GM21576 (cell line): Measurements from ENCODE around the gene ARRB1.
"Not testable (repeated sequence)": the region's sequence is repeated elsewhere in the genome, so short reads cannot be mapped to it uniquely, and the experiment has no call there.

Source experiments
- ATAC-seq: cut with Tn5 transposase; IDR thresholded peaks from one replicate; pipeline ENCODE4 v1.9.1; 2021; ENCODE audit warnings: mild to moderate bottlenecking, moderate library complexity; ENCODE audit not compliant: unreplicated experiment

Gene ARRB1

GRCh38 chr11:75351541-75351790 is at the start of gene ARRB1:
Gene ARRB1 (minus strand): TSS chr11:75351661. CDS start chr11:75351607, 54 bp downstream.
- no peak for ATAC-seq

DNA sequence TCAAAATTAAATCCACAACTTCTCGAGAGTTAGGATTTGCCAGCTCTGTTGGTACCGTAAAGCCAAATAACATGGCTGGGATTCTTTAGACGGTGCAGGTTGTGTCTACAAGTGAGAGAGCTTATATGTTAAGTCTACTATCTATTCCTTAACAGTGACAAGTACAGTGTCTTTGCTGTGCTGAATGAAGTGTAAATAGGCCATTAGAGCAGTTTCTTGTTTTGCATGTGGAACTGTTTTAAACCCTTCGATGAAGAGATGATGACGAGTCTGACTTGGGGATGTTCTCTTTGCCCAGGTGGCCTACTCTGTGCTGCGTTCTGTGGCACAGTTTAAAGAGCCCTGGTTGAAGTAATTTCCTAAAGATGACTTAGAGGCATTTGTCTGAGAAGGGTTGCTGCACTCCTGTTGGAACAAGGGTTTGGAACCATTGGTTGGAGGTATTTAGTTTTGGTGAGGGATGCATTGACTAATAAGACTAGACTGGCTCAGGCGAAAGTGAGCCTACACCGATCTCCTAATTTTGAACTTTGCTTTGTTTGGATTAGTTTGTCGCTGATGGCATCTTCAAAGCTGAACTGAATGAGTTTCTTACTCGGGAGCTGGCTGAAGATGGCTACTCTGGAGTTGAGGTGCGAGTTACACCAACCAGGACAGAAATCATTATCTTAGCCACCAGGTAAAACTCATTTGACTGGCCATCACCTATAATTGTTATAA is 48.8 kb upstream of the ARRB1 start:
- no peak for ATAC-seq

DNA sequence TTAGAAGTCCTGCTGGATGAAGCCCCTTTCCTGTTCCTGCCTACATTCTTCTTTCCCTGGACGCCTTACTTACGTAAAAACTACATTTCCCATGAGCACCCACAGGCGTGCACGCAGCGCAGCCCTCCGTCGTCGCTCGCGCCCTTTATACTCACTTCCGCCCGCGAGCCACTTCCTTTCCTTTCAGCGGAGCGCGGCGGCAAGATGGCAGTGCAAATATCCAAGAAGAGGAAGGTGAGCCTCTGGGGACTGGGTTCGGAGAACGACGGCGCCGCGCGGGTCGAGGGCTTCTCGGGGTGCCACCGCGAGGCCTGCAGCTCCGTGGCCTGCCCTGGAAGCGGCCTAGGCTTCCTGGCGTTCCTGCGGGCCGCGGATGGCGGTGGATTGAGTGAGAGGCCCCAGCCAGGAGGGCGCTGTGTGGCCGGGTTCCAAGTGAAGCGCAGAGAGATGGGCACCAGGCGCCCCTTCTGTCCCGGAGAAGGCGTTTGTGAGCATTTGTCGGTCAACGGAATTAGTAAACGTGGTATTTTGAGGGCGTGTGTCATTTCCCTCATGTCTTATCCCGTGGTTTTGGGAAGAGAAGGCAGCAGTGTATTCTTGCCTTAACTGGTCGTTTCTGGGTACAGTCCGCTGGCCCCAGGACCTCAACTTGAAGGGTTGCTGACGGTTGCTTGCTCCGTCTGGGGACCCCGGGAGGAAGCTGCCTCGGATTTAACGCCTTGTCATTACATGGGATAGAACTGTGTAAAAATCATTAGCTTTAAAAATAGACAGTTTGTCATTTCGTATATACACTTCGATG is 48.1 kb upstream of the ARRB1 start, which contains the start of gene RPS3:
RPS3 (plus strand) TSS at position 175 of the 802 bp plus-strand sequence; CDS start at position 205, 30 bp downstream.
- peak; percentile 90 for ATAC-seq

DNA sequence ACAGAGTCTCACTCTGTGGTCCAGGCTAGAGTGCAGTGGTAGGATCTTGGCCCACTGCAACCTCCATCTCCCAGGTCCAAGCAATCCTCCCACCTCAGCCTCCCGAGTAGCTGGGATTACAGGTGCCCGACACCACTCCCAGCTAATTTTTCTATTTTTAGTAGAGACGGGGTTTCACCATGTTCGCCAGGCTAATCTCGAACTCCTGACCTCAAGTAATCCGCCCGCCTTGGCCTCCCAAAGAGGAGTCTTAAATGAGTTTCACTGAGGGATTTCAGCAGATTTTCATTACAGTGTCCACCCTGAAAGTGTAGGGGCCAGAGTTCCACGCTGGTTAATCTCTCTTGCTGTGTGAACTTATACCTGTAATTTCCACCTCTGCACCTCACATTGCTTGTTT is 47.4 kb upstream of the ARRB1 start:
- no peak for ATAC-seq

- ATAC-seq = no peak
Measured at GRCh38 chr11:75394085-75394840, 42.8 kb upstream of the ARRB1 start.

DNA sequence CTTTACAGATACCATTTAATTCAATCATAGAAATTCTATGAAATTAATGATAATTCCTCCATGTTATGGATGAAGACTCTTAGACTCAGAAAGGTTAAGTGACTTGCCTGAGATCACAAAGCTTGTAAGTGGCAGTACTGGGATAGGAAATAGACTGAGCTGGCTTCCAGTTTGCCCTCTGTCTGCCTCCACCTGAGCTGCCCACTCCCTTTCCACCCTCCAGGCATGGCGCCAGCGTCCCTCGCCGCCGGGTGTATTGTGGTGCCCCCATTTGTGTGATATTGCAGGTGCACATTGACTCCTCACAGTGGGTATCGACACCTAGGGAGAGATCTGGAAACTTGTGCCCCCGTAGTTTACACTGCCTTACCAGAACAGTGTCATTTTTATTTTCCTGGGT is 38.5 kb upstream of the ARRB1 start:
- no peak for ATAC-seq

DNA sequence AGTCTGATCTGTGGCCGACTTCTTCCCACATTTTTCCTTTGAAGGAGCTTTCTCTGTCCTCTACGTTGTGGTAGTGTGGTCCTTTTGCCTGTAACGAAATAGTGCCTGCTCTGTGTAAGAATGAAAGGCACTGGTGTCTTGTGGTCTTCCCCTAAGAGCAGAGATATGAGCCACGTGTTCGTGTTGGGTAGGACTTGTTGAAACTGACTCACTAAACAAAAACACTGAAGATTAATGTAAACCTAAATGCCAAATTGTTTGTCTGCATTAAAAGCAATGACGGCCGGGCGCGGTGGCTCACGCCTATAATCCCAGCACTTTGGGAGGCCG is 37.8 kb upstream of the ARRB1 start:
- no peak for ATAC-seq

- no peak for ATAC-seq
Measured at GRCh38 chr11:75388386-75389275, 37.2 kb upstream of the ARRB1 start.

DNA sequence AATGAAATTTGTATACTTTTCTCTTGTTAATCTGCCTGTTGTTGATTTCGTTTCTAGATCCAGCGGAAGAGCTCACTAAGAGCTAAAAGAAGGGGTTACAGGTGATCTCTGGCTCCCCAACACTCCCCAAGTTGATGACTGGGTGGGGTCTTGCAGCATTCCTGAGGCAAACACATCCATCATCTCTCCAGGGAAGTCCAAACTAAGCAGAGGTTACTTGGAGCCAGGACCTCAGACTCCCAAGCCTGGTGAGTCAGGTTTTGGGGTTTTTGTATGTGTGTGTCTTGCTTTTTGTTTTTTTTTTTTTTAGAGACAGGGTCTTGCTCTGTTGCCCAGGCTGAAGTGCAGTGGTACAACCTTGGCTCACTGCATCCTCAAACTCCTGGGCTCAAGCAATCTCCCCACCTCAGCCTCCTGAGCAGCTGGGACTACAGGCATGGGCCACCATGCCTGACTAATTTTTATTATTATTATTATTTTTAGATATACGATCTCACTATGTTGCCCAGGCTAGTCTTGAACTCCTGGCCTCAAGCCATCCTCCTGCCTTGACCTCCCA is 36.4 kb upstream of the ARRB1 start:
- no peak for ATAC-seq

DNA sequence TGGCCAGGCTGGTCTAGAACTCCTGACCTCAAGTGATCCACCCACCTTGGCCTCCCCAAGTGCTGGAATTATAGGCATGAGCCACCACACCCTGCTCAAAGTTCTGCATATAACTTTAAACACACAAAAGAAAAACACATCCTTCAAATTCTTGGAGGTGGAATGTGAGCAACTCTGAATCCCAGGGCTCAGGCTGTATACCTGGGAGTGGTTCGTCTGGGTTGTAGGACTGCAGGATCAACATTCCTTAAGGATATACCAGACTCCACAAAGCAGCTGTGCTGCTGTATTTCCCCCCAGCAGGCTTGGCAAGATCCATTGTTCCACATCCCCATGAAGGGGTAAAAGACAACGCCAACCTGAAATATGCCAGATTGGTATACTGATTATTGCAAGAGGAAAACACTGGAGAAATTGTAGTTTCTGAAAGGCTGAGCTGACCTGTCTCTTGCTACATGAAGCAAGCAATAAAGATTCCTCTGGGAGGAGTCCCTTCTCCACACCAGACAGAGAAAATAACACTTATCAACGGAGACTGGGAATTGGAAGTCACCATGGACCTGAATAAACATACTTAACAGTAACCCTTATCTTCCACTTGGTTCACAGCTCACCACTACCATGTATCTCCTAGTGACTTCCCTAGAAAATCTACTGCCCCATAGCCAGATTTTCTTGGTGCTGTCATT is 35.6 kb upstream of the ARRB1 start:
- ATAC-seq = no peak

- no peak for ATAC-seq
Measured at GRCh38 chr11:75384438-75385080, 33.1 kb upstream of the ARRB1 start.

- no peak for ATAC-seq
Measured at GRCh38 chr11:75383246-75383645, 31.8 kb upstream of the ARRB1 start.

DNA sequence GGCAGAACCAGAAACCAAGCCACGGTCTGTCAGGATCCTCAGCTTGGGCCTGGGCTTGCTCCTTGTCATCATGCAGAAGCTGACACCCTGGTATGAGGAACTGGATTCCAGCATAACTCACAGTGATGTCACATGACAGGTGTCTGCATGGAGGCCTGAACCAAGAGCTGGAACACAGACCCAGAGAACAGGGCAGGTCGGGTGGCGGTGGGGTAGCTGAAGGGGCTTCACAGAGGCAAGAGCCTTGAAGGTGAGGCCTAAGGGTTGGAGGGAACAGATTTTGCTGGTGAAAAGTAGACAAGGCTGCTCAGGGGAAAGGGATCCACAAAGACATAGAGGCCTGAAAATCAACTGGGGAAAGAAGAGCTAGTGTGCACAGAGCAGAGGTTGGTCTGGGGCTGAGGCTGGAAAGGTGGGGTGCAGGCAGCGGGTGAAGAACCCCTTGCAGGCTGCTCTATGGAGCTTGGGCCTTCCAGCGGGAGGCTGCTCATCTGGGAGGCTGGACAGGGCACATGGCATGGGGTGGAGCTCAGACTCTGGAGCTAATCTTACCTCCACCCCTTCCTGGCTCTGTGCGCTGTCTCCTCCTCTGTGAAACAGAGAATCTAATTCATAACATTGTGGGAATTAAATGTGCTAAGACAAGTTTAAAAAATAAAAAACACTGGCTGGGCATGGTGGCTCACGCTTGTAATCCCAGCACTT is 29.4 kb upstream of the ARRB1 start:
- no peak for ATAC-seq

DNA sequence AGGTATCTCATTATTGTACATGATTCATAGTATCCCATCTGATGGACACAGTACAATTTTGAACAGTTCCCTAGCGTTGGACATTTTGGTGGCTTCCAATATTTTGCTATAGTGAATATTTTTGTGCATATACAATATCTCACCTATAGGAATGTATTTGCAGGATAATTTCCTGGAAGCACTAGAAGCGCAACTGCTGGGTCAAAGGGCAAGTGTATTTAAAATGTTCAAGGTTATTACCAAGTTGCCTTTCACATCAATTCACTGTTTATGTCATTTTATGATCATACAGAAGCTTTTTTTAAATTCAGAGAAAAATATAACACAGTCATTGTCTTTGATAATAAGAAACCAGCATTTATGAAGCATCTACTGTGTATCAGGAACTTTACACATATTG is 28.8 kb upstream of the ARRB1 start:
- ATAC-seq = no peak

DNA sequence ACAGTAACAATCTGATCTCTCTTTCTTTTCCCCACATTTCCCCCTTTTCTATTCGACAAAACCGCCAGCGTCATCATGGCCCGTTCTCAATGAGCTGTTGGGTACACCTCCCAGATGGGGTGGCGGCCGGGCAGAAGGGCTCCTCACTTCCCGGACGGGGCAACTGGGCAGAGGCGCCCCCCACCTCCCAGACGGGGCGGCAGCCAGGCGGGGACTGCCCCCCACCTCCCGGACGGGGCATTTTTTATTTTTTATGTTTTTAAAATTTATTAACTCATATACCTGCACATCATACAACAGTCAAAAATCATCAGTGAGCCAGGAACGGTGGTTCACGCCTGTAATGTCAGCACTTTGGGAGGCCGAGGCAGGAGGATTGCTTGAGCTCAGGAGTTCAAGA is 27.3 kb upstream of the ARRB1 start:
- ATAC-seq = not testable (repeated sequence)

- no peak for ATAC-seq
Measured at GRCh38 chr11:75376175-75376574, 24.7 kb upstream of the ARRB1 start.

- no peak for ATAC-seq
Measured at GRCh38 chr11:75375626-75376025, 24.2 kb upstream of the ARRB1 start.

- ATAC-seq = no peak
Measured at GRCh38 chr11:75374646-75375045, 23.2 kb upstream of the ARRB1 start.

DNA sequence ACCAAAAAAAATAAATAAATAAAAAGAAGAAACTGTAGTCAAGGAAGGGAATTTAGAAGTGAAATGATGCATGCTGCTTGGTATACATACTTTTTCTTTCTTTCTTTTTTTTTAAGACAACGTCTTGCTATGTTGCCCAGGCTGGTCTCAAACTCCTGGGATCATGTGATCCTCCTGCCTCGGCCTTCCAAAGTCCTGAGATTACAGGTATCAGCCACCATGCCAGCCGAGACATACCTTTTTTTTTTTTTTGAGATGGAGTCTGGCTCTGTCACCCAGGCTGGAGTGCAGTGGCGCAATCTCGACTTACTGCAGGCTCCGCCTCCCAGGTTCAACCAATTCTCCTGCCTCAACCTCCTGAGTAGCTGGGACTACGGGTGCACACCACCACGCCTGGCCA is 21.7 kb upstream of the ARRB1 start:
- no peak for ATAC-seq
